Superior temporal gyrus (tissue), 1 donor: ENCODE data around the gene GBX1.

ENCODE experiments used
- DNase-seq: peaks from one replicate; pipeline ENCODE4 v3.0.0-alpha.2; 2016; ENCODE audit errors: extremely low spot score

The GBX1 gene

DNA sequence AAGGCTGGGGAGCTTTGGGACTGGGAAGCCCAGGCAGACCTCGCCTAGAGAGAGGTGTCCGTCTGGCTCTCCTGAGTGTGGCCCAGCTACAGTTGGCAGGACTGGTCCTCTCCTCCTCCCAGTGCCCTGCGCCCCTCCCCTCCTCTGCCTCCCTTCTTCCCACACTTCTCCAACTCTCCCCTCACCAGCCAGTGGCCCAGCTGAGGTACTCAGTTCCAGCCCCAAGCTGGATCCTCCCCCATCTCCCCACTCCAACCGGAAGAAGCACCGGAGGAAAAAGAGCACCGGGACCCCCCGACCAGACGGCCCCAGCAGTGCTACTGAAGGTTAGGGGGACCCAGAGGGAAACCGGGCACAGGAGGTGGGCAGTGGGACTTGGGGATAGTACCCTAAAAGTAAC is 27.7 kb downstream of the GBX1 start:
- no peak for DNase-seq

DNA sequence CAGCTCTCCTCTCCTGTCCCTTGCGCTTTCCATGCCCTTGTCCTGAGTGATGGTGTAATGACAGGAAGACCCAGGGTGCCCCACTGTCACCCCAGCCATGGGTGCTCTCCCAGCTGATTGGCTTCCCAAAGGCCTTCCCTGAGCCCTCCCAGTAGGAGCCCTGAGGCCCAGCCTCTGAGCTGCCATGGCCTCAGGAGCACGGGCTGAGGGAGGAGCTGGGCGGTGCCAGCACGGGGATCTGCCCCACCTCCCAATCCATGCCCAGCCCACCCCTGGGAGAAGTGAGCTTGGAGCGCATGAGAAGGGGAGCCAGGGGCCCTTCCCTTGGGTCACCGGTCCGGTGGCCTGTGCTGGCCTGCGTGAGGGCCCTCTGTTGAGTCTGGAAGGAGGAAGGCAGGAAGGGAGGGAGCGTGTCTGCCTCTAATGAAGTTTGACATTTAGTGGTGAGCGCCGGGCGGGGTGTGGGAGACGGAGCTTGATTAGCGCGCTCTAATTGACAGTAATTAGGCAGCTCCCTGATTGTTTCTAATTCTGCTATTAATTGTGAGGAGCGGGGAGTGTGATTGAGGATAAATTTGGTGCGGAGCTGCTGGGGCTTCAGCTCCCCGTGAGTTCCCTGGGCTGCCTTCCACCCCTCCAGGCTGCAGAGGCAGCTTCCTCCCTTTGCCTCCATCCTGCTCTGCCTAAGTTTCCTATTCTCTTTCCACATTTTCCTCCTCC is 28.3 kb downstream of the GBX1 start:
- no peak for DNase-seq

DNA sequence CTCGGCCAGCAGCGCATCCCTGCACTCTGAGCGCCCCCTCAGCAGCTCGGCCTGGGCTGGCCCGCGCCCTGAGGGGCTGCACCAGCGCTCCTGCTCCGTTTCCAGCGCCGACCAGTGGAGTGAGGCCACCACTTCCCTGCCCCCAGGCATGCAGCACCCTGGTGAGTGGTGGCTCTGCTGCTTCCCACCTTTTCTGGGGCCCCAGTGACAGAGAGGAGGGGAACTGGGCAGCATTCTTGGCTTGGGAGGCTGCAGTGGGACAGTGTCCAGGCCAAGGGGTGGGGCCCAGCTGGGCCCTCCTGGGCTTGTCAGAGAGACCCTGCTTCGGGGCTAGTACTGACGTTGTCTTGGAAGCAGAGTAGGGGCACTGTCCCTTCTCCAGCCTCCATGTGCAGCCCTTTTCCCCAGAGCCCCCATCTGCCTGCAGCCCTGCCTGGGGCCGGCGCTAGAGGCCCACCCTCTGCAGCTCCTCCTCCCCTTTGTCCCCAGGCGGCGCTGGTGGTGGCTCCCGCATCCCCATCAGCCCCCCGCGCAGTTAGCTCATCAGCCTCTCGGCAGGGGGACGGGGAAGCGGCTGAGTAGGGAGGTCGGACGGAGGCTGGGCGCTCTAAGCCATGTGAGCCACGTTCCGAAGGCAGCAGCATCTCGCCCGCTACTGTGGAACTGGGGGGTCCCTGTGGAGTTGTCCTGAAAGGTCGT is 29.2 kb downstream of the GBX1 start:
- no peak for DNase-seq

DNA sequence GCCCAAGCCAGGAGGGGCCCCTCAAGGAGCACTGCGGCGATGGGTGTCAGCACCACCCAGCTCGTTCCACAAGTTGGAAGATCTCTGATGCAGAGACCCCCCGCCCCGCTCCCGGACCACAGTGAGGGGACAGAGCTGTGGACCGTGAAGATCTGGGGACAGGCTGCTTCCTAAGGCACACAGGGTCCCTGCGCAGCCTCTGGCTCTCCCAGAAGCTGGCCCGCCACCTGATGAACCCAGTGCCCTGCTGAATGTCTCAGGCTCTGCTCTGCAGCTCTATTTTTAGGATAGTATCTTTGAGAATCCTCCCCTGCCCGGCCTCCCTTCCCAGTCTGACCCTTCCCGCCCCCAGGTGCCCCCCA is 29.7 kb downstream of the GBX1 start:
- DNase-seq: no peak

DNA sequence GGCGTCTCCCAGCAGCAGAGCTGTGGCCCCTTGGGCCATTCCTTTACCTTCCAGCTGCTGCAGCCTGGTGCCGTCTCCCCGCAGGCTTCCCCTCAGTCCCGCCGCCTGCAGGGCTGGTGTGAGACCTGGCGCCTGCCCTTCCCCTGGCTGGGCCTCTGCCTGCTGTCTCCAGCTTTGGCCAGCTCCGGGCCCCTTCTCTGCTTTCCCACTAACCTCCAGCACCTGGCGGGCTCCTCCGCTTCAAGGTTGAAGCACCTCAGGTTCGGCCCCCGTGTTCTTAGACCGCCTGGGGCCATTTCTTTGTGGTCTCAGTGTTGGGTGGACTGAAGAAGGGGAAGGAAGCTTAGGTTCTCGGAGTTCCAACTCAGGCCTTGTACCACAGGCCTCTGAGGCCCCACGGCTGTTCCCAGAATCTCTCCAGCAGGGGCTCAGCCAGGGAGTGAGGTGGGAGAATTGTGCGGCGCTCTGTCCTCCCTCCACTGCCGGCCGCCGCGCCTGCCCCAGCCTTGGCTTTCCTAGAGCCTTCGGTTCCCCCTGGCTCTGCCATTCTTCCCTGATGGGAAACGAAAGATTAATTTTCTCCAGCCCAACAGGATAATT is 30.3 kb downstream of the GBX1 start:
- no peak for DNase-seq

DNA sequence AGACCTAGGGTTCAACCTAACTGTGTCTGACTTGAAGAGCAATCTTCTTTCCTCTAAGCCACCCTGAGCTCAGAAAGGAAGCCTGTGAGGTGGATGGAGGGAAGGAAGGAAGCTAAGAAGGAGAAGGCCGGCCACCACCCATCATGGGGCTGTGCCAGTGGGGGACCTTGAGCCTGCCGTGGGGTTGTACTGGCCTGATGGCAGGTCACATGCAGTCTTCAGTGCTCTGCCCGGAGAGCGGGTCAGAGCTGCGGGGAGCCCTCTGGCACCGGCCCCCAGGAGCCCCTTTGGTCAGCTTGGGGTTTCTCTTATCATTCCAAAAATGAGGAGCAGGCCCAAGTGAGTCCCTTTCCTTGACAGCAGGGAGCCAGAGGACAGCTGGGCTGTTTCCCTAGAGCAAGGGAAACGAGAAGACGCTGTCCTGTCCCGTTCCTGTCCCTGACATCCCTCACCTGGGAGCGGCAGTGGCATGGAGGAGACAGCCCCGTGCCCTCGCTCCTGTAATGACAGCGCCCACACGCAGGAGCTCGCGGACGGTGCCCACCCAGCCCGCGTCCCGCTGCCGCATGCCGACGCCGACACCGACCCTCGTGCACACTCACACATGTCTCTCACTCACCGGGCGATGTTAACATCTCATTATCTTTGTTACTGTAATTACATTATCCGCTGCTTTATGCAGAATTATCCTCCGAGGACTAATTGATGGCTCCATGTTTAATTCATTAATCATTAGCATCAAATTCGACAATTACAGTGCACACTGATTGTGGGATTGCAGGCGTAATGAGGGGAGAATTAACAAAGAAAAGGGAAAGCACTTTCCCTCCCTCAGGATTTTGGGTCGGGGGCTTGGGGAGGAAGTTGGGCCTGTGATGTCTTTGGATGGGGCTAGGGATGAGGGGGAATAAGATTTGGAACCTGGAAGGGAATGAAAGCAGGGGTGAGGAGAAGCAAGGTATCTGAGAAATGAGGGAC is 31.3 kb downstream of the GBX1 start:
- no peak for DNase-seq

DNA sequence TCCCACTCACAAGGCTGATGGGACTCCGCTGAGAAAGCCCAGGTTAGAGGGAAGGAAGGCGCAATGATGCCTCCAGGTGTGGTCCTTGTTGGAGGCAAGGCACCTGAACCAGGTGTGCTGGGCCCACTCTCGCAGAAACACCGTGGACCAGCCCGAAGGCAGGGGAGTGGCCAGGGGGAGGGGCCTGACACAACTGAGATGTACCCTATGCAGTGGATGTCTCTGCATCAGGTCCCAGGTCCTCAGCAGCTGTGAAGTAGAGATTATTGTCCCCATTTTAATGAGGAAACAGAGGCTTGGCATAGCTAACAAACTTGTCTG is 32.0 kb downstream of the GBX1 start:
- no peak for DNase-seq

DNA sequence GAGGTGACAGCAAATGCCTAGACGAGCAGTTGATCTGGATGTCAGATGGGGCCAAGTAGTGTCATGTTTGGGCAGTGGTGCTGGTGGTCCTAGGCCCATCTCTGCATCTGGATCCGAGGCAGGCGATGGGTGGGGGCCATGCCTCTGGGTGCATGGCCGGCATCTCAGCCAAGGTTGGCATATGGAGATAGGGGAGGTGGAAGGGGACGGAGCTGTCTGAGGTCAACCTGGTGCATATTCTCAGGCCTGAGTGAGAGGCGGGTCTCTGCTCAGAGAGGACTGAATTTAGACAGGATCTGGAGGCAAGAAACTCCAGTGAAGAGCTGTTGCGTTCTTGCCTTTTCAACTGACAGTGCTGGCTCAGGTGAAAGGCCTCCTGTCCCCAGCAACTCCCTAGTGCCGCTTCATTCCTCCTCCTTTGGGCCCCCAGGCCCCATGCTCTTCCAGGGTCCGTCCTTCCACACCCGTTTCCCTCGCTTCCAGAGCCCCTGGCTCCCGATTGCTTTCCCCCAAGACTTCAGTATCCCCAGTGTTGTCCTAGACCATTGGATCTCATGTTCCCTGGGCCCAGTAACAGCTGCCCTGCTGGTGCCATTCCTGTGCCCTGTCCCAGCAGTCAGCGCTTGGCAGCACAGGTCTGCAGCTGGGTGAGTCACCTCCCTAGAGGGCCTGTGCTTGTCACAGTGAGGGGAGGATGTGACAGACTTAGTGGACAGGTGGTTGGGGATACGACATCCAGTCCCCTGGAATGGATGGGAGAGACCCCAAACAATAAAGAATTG is 32.6 kb downstream of the GBX1 start:
- no peak for DNase-seq

DNA sequence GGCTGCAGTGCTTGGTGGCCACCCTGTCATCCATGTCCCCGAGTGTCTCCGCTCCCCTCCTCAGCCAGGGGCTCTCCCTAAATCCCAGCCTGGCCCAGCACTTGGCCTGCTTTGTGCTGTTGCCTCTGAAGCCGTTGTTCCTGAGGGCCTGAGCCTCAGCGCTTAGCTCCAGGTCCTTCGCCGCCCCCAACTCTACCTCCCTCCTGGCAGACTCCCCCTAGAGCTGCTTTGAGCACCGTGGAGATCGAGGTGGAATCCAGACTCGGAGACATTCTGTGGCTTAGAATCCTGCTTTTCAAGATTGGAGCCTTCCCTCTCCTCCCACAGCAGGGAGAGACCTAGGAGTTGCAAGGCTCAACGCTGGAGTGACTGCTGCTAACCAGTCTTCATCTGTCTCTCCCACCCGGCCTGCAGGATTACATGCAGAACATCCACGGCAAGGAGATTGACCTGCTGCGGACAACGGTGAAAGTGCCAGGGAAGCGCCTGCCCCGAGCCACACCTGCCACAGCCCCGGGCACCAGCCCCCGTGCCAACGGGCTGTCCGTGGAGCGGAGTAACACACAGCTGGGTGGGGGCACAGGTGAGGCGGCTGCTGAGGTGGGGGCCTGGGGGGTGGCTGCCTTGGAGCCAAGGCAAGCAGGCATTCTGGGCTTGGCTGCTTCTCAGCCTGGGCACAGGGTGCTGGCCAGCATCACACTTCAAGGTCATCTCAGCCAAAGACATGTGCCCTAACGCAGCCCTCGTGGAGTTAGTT is 33.3 kb downstream of the GBX1 start:
- no peak for DNase-seq

DNA sequence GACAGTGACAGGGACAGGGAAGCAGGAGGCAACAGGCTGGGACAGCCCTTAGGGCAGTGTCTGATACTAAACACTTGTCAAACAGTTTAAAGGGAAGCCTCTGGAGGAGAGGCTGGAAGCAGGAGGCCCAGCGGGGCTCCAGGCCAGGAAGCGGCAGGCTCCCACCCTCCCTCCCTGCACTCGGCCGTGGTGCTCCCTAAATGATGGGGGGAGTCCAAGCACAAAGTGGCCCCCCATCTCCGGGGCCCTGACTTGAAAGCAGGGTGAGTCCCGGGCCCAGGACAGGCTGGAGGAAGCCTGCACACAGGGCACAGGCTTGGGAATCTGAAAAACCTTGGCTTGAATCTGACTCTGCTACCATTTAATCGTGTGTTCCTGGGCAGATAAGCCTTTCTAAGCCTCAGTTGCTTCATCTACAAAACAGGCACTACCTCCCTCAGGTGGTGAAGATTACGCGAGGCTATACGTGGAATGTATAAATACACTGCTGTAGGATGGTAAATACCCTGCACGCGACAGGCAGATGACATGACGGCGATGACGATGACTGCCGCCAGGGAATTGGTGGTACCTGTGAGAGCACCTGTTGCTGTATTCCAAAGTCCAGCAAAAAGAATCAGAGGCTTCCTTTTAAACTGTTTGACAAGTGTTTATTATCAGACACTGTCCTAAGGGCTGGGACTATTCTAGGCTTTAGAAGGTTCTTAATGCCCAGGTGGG is 34.1 kb downstream of the GBX1 start:
- no peak for DNase-seq

DNA sequence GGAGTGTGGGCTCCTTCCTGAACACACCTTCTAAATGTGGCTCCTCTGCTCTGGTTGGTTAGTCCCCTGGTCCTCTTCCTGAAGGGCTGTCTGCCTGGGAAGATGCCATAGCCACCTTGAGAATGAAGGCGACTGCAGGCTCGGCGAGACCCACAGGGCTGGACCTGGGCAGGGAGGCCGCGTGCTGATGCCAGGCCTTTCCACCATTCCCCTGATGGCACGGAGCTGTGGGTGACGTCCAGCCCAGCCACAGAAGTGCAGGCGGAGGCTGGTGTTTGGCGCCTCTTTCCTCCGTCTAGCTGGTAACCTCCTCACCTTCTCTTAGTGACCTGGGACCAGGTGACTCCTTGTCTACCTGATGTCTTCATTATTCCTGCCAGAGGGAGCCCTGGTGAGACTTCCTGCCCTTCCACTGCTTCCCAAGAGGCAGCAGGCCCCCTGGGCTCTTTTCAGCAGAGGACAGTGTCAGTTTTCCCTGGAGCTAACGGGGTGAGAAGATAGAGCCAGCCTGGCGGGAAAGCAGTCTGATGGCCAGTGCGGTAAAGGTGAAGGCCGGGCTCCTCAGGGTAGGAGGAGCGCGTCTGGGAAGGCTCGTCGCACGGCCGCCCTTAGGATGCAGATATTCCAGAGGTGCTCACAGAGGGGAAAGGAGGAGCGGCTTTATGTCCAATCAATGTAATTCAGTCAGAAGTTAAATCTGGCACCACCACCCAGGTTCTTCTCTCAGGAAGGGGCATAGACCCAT is 34.9 kb downstream of the GBX1 start:
- no peak for DNase-seq

DNA sequence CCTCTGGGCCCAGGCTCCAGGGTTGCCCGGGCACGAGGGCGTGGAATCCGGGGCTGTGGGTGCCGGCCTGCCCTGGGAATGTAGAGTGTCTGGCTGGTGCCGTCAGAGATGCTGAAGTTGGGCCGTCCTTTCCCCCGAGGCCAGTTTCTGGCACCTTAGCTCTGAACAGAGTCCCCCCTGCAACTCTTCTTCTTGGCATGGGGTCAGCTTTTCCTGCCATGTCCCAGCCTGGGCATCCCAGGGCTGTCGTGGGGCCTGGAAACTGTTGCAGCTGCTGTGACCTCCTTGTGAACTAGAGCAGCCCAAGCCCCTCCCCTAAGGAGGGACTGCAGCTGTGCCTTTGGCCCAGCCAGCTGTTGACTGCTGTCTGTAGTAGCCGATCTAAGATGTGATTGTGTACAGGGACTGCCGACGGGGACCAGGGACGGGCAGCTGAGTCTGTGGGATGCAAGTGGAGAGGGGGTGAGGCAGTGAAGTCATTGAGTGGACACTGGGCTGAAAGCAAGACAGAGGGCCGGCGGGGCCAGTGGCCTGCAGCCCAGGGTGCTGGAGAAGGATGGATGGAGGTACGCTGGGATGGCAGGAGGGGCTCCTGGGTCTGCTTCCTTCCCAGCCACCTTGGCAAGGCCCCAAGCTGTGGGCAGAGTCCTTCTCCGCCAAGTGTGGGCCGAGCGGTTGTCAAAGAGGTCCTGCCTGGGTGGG is 35.8 kb downstream of the GBX1 start:
- DNase-seq: peak; percentile 83

DNA sequence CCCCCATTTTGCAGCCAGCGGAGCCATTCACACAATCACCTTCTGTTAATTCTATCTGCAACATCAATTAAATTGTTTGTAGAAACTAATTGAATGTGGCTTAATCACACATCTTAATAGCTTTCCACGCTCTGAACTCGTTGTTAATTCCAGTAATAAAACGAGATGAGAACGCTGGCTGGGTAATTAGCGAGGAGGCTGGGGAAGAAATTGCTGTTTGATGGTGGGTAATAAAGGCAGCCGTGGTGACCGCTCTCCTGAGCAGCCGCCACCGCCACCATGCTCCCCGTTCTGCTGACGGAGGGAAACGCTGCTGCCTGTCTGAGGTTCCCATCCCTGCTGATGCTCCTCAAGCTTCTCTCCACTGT is 36.3 kb downstream of the GBX1 start:
- no peak for DNase-seq

DNA sequence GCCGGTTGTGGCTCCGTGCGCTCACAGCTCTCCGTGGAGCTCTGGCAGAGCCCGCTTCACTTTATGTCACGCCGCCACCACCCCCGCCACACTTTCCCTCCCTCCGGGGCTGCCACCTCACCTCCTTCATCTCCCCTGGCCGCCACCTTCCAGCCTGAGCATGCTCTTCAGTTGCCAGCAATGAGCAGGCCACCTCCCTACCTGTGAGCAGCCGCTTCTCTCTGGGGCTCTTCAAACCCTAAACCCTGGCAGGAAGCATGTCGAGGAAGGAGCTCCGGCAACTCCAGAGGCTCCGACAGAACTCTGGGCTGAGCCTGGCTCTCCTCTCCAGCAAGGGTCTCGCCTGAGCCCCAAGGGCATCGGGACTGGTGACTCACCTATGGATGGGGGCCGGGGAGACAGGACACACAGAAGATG is 36.7 kb downstream of the GBX1 start:
- DNase-seq: no peak

DNA sequence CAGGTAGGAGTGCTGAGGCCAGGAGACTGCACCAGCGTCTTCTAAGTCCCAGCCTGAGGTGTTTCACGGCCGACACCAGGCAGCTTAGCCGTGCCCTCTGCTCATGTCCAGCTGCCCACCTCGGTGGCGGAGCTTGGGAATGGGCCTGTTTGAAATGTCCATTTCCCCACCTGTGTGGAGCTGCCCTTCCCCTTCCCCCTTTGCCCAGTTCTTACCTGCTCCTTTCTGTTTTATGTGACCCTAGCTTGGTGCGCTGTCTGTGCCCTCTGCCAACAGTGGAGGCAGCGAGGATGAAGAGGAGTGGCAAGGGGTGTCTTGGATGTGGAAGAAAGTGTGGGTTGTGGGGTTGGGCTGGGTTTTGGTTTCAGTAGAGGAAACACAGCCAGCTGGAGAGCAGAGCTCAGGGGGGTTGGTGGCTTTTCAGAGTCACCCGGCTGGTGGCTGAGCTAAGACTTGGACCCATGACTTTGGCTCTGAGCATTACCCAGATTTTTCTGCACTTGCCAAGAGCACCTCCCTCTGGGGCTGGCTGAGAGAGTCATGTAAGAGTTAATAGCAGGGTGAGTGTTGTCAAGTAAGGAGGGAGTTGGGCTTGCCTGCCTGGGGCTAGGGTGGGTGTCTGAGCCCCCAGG is 37.4 kb downstream of the GBX1 start:
- no peak for DNase-seq

DNA sequence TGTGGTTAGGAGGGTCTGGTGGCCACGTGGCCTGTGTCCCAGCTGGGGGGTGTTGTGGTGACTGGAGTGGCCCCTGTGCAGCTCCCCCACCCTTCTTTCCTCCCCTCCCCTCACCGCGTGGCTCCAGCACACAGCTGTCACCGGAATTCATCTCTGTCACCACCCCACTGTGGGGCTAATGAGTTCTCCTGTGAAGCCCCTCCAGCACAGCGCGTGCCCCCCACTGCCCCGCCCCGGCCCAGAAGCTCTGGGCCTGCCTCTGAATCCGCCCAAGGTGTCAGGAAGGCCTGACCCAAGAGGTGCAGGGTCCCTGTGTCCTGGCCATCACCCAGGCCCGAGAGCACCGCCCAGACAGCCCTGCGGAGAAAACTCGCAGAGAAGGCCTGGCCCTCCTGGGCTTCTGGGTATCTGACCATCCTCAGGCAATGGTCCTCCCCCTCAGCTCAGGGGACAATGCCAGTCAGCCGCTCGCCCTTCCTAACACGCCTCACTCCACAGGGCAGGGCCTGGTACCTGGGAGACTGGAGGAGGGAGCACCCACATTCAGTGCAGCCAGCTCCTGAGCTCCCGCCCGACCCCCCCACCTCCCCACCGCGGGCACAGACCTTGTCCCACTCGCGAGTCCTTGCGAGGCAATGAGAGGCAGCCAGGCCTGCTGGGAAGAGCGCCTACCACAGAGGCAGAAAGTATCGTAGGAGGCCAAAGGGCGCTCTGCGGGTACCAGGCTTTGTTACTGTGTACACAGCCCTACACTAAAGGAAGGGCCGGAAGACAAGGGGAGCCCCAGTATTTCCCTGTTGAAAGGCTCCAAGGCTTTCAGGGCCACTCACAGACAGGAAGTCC is 38.2 kb downstream of the GBX1 start:
- no peak for DNase-seq

DNA sequence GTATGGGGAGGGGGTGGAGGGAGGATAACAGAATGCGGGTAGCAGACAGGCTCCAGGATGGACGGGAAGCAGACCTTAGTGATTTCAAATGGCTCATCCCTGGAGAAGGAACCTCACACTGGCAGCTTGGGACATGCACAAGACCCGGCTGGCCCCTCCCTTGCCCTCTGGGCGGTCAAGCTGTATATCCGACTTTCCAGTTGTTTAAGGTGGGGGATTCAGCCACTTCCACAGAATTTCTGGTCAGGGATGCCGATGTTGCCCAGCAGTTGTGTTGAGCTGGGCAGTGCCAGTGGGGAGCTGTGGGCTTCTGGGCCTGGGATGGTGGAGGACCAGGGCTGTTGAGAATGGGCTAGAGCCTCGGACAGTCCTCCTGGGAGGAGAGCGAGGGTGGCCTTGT is 38.8 kb downstream of the GBX1 start:
- no peak for DNase-seq
